ENCODE data around the gene IL18RAP. TPM values are rescaled to one million over a fixed set of nuclear protein-coding genes. Genes with fewer than 3 reads are reported as not detected.

The IL18RAP gene
- total RNA-seq, 1 donor from 2014 or later, result not detected

- peaks cover 3% of the 10 kb centered on the region for H3K36me3 Mint-ChIP-seq (ENCODE audit: low read depth, unreplicated experiment)
- no peak overlapping the region for H3K4me3 Mint-ChIP-seq (ENCODE audit: unreplicated experiment)
- H3K9me3 Mint-ChIP-seq (ENCODE audit: unreplicated experiment), result peaks cover 5% of the 10 kb centered on the region
- no peak overlapping the region for H3K27ac Mint-ChIP-seq (ENCODE audit: unreplicated experiment)
- TF ChIP-seq CTCF (IDR thresholded peaks at IDR 0.05; ENCODE audit: unreplicated experiment), result no peak
- no peaks in the 10 kb centered on the region for H3K4me1 Mint-ChIP-seq (ENCODE audit: unreplicated experiment)
- no peak for DNase-seq (ENCODE audit: low spot score)
- peaks cover 2% of the 10 kb centered on the region for H3K27me3 Mint-ChIP-seq (ENCODE audit: unreplicated experiment)
These were observed 36.0 kb upstream of the IL18RAP start for GRCh38 chr2:102386867-102387541.

DNA sequence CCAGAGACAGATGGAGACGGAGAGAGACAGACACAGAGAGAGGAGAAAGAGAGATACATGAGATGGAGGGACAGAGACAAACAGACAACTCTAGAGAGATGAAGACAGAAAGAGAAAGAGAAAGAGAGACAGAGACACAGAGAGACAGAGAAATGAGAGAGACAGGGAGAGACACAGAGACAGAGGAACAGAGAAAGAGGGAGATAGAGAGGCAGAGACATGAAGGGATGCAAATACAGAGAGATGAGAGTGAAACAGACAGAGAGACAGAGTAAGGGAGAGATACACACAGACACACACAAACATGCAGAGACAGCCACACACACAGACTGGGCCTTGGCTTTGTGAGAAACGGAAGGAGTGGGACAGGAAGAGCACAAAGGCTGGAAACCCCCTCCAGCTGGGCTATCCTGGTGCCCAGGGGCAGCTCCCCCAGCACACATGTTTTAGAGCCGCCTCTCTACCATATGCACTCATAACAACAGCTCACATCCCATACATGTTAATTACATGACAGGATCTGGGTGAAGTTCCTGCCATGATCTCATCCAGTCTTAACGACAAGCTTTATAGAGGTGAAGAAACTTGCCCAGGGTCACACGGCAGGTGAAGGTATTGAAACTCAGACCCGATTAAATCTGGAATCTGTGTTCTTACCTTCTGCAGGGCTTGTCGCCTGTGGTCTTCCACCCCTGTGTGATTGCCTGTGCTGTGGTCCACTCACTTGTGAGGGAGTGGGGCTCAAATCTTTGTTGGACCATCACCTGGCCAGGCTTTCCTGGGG lies 35.0 kb upstream of the IL18RAP start:
- DNase-seq (ENCODE audit: low spot score), result no peak
- H3K27me3 Mint-ChIP-seq (ENCODE audit: unreplicated experiment), result peaks cover 2% of the 10 kb centered on the region
- no peak overlapping the region for H3K4me3 Mint-ChIP-seq (ENCODE audit: unreplicated experiment)

GRCh38 chr2:102391565-102391964 lies 31.4 kb upstream of the IL18RAP start:
- peaks cover under 1% of the 10 kb centered on the region for H3K36me3 Mint-ChIP-seq (ENCODE audit: low read depth, unreplicated experiment)
- no peak overlapping the region for H3K27ac Mint-ChIP-seq (ENCODE audit: unreplicated experiment)
- no peaks in the 10 kb centered on the region for H3K4me1 Mint-ChIP-seq (ENCODE audit: unreplicated experiment)
- no peak for TF ChIP-seq CTCF (IDR thresholded peaks at IDR 0.05; ENCODE audit: unreplicated experiment)
- H3K9me3 Mint-ChIP-seq (ENCODE audit: unreplicated experiment), result no peaks in the 10 kb centered on the region
- H3K27me3 Mint-ChIP-seq (ENCODE audit: unreplicated experiment), result peaks cover 2% of the 10 kb centered on the region
- no peak overlapping the region for H3K4me3 Mint-ChIP-seq (ENCODE audit: unreplicated experiment)
- DNase-seq (ENCODE audit: low spot score), result no peak

More for the DNA sequence above, 35.0 kb upstream of the IL18RAP start:
- H3K4me1 Mint-ChIP-seq (ENCODE audit: unreplicated experiment), result no peaks in the 10 kb centered on the region
- H3K9me3 Mint-ChIP-seq (ENCODE audit: unreplicated experiment), result peaks cover 5% of the 10 kb centered on the region
- no peak overlapping the region for H3K27ac Mint-ChIP-seq (ENCODE audit: unreplicated experiment)
- H3K36me3 Mint-ChIP-seq (ENCODE audit: low read depth, unreplicated experiment), result peaks cover 3% of the 10 kb centered on the region
- TF ChIP-seq CTCF (IDR thresholded peaks at IDR 0.05; ENCODE audit: unreplicated experiment), result no peak

- DNase-seq (ENCODE audit: low spot score), result no peak
- Mint-ChIP-seq H3K9me3 (ENCODE audit: unreplicated experiment) (no peaks in the 10 kb centered on the region), H3K27ac (ENCODE audit: unreplicated experiment) (no peak overlapping the region), H3K4me3 (ENCODE audit: unreplicated experiment) (no peak overlapping the region), H3K36me3 (ENCODE audit: low read depth, unreplicated experiment) (no peaks in the 10 kb centered on the region), H3K4me1 (ENCODE audit: unreplicated experiment) (no peaks in the 10 kb centered on the region), H3K27me3 (ENCODE audit: unreplicated experiment) (peaks cover 2% of the 10 kb centered on the region)
- TF ChIP-seq CTCF (IDR thresholded peaks at IDR 0.05; ENCODE audit: unreplicated experiment), result no peak
These were observed 30.9 kb upstream of the IL18RAP start for GRCh38 chr2:102392096-102392495.

- no peak overlapping the region for H3K27ac Mint-ChIP-seq (ENCODE audit: unreplicated experiment)
- H3K4me1 Mint-ChIP-seq (ENCODE audit: unreplicated experiment), result no peaks in the 10 kb centered on the region
These were observed 30.0 kb upstream of the IL18RAP start for GRCh38 chr2:102392942-102393341.

More at GRCh38 chr2:102392942-102393341, 30.0 kb upstream of the IL18RAP start:
- Mint-ChIP-seq H3K27me3 (ENCODE audit: unreplicated experiment) (no peaks in the 10 kb centered on the region), H3K9me3 (ENCODE audit: unreplicated experiment) (no peaks in the 10 kb centered on the region), H3K36me3 (ENCODE audit: low read depth, unreplicated experiment) (no peaks in the 10 kb centered on the region), H3K4me3 (ENCODE audit: unreplicated experiment) (no peak overlapping the region)
- TF ChIP-seq CTCF (IDR thresholded peaks at IDR 0.05; ENCODE audit: unreplicated experiment), result no peak
- no peak for DNase-seq (ENCODE audit: low spot score)
